Measurements from ENCODE around the gene PCDHB6.
"Not testable (repeated sequence)": the region's sequence is repeated elsewhere in the genome, so short reads cannot be mapped to it uniquely, and the experiment has no call there.

GRCh38 chr5:141174291-141175104, 24.6 kb downstream of the PCDHB6 start:
- TF ChIP-seq RFX5 (IDR thresholded peaks at IDR 0.05; ENCODE audit: low read length); POLR2AphosphoS5 (IDR thresholded peaks at IDR 0.05; ENCODE audit: low read depth, low read length); CTCF (IDR thresholded peaks at IDR 0.05); USF2 (IDR thresholded peaks at IDR 0.05; ENCODE audit: borderline replicate concordance, low read depth, low read length); REST (IDR thresholded peaks at IDR 0.05; ENCODE audit: low read depth, low read length): not testable (repeated sequence)

Measured in SK-N-SH (cell line).